A549 (cell line): Measurements from ENCODE around the gene IRAK3. TPM values are rescaled to one million over a fixed set of nuclear protein-coding genes. Genes with fewer than 3 reads are reported as not detected.

Source experiments
- ATAC-seq, 2 experiments: fragments of 200-7000 bp in 1 of 2; fragments of >200 bp in 1 of 2; cut with Nextera tagmentation in 1 of 2; cut with Tn5 transposase in 1 of 2; 3 replicates each; pipeline versions ENCODE4 v1.8.0 to v1.9.1; 2018 to 2020; ENCODE audit warnings: mild to moderate bottlenecking in 1 of 2, moderate library complexity in 1 of 2
- CTCF ChIA-PET: fragments of 300-600 bp; sonication (Branson Sonifier 250); formaldehyde crosslinking; extraction: SDS; loops from one replicate; lab custom pipeline; 2021; ENCODE audit warnings: antibody characterized with exemption, inconsistent platforms; lab: Yijun Ruan, JAX
- POLR2A ChIA-PET: fragments of 350-600 bp; formaldehyde crosslinking; extraction: SDS; loops from one replicate; lab custom pipeline; 2021; ENCODE audit warnings: antibody characterized with exemption, inconsistent platforms; lab: Yijun Ruan, JAX
- DNase-seq, 2 experiments: peaks; one replicate each; pipeline versions ENCODE4 v3.0.0 to v3.0.0-alpha.2; 2011 to 2016; ENCODE audit warnings: low read depth in 1 of 2, low spot score in 1 of 2
- FAIRE-seq: peaks from 2 replicates; lab custom pipeline; 2011; peaks lifted over from hg19 to GRCh38; lab: Jason Lieb, UNC
- H3K27ac ChIP-seq, 2 experiments: fragments of >200 bp; sonication (Bioruptor Twin); formaldehyde crosslinking; 3 replicates each; pipeline ENCODE4 v1.5.1; 2016 to 2017
- H3K4me1 ChIP-seq: fragments of >200 bp; sonication (Bioruptor Twin); formaldehyde crosslinking; 3 replicates; pipeline ENCODE4 v1.6.1; 2016
- H3K4me2 ChIP-seq: fragments of >200 bp; sonication (Bioruptor Twin); formaldehyde crosslinking; 3 replicates; pipeline ENCODE4 v1.6.1; 2016
- H3K4me3 ChIP-seq: fragments of >200 bp; sonication (Bioruptor Twin); formaldehyde crosslinking; 3 replicates; pipeline ENCODE4 v1.5.1; 2016
- H3K9me3 ChIP-seq: fragments of >200 bp; sonication (Bioruptor Twin); formaldehyde crosslinking; 3 replicates; pipeline ENCODE4 v1.6.1; 2016
- CEBPB ChIP-seq, 2 experiments: fragments of >200 bp in 1 of 2; sonication (Bioruptor Twin) in 1 of 2; formaldehyde crosslinking in 1 of 2; IDR thresholded peaks; 2 replicates each; pipeline ENCODE4 v1.6.1; 2012 to 2016
- CHD4 ChIP-seq: fragments of 200-600 bp; sonication (generic); IDR thresholded peaks from 2 replicates; pipeline ENCODE4 v1.6.1; 2016; ENCODE audit warnings: antibody characterized with exemption, mild to moderate bottlenecking, borderline replicate concordance
- EP300 ChIP-seq, 2 experiments: fragments of >200 bp; sonication (Bioruptor Twin); formaldehyde crosslinking; IDR thresholded peaks; 2 replicates in 1 of 2; 3 replicates in 1 of 2; pipeline ENCODE4 v1.6.1; 2016 to 2017
- FOSB ChIP-seq: fragments of 250-450 bp; sonication (Bioruptor Pico); IDR thresholded peaks from 2 replicates; pipeline ENCODE4 v1.5.0; 2020; ENCODE audit warnings: mild to moderate bottlenecking, moderate library complexity
- FOSL2 ChIP-seq, 2 experiments: fragments of 450-650 bp in 1 of 2; fragments of >200 bp in 1 of 2; sonication (Bioruptor Twin) in 1 of 2; formaldehyde crosslinking; IDR thresholded peaks; 2 replicates each; pipeline versions ENCODE4 v1.5.0 to v1.6.1; 2016 to 2020; ENCODE audit warnings: mild to moderate bottlenecking in 1 of 2, moderate library complexity in 1 of 2
- HOXA7 ChIP-seq: fragments of 250-450 bp; sonication (Bioruptor Pico); IDR thresholded peaks from 2 replicates; pipeline ENCODE4 v1.5.0; 2020; ENCODE audit warnings: mild to moderate bottlenecking, moderate library complexity
- JUN ChIP-seq, 2 experiments: fragments of >200 bp; sonication (Bioruptor Twin); formaldehyde crosslinking; IDR thresholded peaks; 2 replicates in 1 of 2; 3 replicates in 1 of 2; pipeline ENCODE4 v1.6.1; 2016 to 2017
- KDM1A ChIP-seq: fragments of 200-600 bp; sonication (generic); IDR thresholded peaks from 2 replicates; pipeline ENCODE4 v1.6.1; 2016; ENCODE audit warnings: low read depth, mild to moderate bottlenecking
- KDM5A ChIP-seq: fragments of 200-600 bp; sonication (generic); IDR thresholded peaks from 2 replicates; pipeline ENCODE4 v1.6.1; 2016; ENCODE audit warnings: antibody characterized with exemption, mild to moderate bottlenecking
- MAFK ChIP-seq: fragments of 450-650 bp; IDR thresholded peaks from 2 replicates; pipeline ENCODE4 v1.6.1; 2014; ENCODE audit not compliant: partially characterized antibody
- NPAS2 ChIP-seq: fragments of 250-450 bp; sonication (Bioruptor Pico); IDR thresholded peaks from 2 replicates; pipeline ENCODE4 v1.8.0; 2022; ENCODE audit warnings: mild to moderate bottlenecking, moderate library complexity, borderline replicate concordance
- POLR2AphosphoS2 ChIP-seq: conservative IDR thresholded peaks from 2 replicates; pipeline ENCODE4 v1.6.1; 2012; ENCODE audit warnings: low read length, improper control_type of control experiment, inconsistent platforms
- RFX5 ChIP-seq: fragments of 450-650 bp; IDR thresholded peaks from 2 replicates; pipeline ENCODE4 v1.7.1; 2014; ENCODE audit warnings: antibody characterized with exemption, mild to moderate bottlenecking, moderate library complexity
- RNF2 ChIP-seq: fragments of 200-600 bp; sonication (generic); IDR thresholded peaks from 2 replicates; pipeline ENCODE4 v1.6.1; 2016; ENCODE audit warnings: low read depth, mild to moderate bottlenecking, antibody characterized with exemption, moderate library complexity, borderline replicate concordance
- SMC3 ChIP-seq: fragments of >200 bp; sonication (Bioruptor Twin); formaldehyde crosslinking; IDR thresholded peaks from 3 replicates; pipeline ENCODE4 v1.6.1; 2018; ENCODE audit warnings: inconsistent platforms
- SREBF2 ChIP-seq: fragments of 450-650 bp; IDR thresholded peaks from 2 replicates; pipeline ENCODE4 v1.6.1; 2014; ENCODE audit warnings: mild to moderate bottlenecking, moderate library complexity
- ZNF302 ChIP-seq: fragments of 250-450 bp; sonication (Bioruptor Pico); IDR thresholded peaks from 2 replicates; pipeline ENCODE4 v1.9.0; 2021; ENCODE audit warnings: inconsistent platforms, mild to moderate bottlenecking, moderate library complexity
- WGBS: methylation state at CpG from one replicate; pipeline ENCODE4 v1.1.6; 2017; ENCODE audit errors: missing lambda C conversion rate; 5-methylcytosine and 5-hydroxymethylcytosine counted together
- polyA plus RNA-seq, 4 experiments: library from polyadenylated mRNA; depleted of rRNA in 3 of 4; stranded (reverse); fragments of >200 nt; fragmentation: RNase III in 1 of 4; extraction: RNeasy Plus Mini Kit Qiagen cat#74134 plus additional on column Dnase treatment in 1 of 4; gene quantifications; 2 replicates in 3 of 4; 3 replicates in 1 of 4; pipeline ENCODE4 v1.2.3, GENCODE V29; 2011 to 2017
- TF ChIP-seq, protein P1 (sequence below): fragments of 200-600 bp; sonication (generic); IDR thresholded peaks from 2 replicates; pipeline ENCODE4 v1.6.1; 2016; ENCODE audit warnings: antibody characterized with exemption, mild to moderate bottlenecking, moderate library complexity
- TF ChIP-seq, protein P2 (sequence below): fragments of 250-450 bp; sonication (Bioruptor Pico); IDR thresholded peaks from 2 replicates; pipeline ENCODE4 v1.5.0; 2020; ENCODE audit warnings: low read depth, mild to moderate bottlenecking, moderate library complexity

IRAK3 gene
- polyA plus RNA-seq, 2 of the 4 experiments (the other 2 are of a cell fraction), result 0.06 to 0.25 TPM

- Histone ChIP-seq H3K4me3 (no peak overlapping the region), H3K4me1 (no peaks in the 10 kb centered on the region), H3K4me2 (no peak overlapping the region), H3K9me3 (0 out of 3 replicates have a peak, but pooled peaks cover 3% of the 10 kb centered on the region), H3K27ac (no peak overlapping the region)
- no peak for FAIRE-seq
- POLR2A ChIA-PET, result no interaction called here
- no peak for TF ChIP-seq RFX5
- TF ChIP-seq, protein P1, sequence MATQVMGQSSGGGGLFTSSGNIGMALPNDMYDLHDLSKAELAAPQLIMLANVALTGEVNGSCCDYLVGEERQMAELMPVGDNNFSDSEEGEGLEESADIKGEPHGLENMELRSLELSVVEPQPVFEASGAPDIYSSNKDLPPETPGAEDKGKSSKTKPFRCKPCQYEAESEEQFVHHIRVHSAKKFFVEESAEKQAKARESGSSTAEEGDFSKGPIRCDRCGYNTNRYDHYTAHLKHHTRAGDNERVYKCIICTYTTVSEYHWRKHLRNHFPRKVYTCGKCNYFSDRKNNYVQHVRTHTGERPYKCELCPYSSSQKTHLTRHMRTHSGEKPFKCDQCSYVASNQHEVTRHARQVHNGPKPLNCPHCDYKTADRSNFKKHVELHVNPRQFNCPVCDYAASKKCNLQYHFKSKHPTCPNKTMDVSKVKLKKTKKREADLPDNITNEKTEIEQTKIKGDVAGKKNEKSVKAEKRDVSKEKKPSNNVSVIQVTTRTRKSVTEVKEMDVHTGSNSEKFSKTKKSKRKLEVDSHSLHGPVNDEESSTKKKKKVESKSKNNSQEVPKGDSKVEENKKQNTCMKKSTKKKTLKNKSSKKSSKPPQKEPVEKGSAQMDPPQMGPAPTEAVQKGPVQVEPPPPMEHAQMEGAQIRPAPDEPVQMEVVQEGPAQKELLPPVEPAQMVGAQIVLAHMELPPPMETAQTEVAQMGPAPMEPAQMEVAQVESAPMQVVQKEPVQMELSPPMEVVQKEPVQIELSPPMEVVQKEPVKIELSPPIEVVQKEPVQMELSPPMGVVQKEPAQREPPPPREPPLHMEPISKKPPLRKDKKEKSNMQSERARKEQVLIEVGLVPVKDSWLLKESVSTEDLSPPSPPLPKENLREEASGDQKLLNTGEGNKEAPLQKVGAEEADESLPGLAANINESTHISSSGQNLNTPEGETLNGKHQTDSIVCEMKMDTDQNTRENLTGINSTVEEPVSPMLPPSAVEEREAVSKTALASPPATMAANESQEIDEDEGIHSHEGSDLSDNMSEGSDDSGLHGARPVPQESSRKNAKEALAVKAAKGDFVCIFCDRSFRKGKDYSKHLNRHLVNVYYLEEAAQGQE, result no peak
- TF ChIP-seq RNF2, result no peak
- no peak for TF ChIP-seq HOXA7 (CRISPR knock-in tag)
- TF ChIP-seq KDM1A, result no peak
- TF ChIP-seq ZNF302 (CRISPR knock-in tag), result no peak
- TF ChIP-seq NPAS2 (CRISPR knock-in tag), result no peak
- CTCF ChIA-PET, result interaction anchor here (0.7 kb wide), 1 partner anchor 1229 kb away, joined by 6 read pairs; no protein-coding TSS in a partner anchor
- WGBS, result 0% methylated on average over 1 of the region's 1 CpG
- no peak for DNase-seq
- no peak for ATAC-seq
Observed at GRCh38 chr12:66280561-66280960, 91.5 kb downstream of the IRAK3 start.

DNA sequence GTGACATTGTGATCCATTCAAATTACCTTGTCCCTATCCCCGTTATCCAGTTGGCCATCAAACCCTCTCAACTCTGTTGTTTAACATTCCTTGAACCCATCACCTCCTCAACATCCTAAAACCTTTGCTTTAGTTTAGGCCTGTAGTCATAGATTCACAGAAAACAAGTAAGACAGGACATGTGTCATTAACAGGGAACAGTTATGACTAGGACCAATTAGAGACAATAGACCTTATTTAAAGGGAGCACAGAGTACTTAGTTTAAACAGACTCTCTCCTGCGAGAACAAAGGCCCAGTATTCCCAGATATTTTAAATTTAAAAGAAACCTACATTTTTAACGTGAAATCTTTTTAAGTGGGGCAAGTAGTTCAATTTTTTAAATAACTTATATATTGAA, 93.2 kb downstream of the IRAK3 start:
- DNase-seq (no peak), ATAC-seq (no peak), FAIRE-seq (no peak)
- H3K4me2 ChIP-seq, result no peak overlapping the region
- no peak overlapping the region for H3K4me3 ChIP-seq
- 5% methylated on average over 3 of the region's 3 CpGs for WGBS
- TF ChIP-seq ZNF302 (CRISPR knock-in tag), result no peak
- no peak for TF ChIP-seq RNF2
- TF ChIP-seq EP300 (IDR thresholded peaks at IDR 0.05), result no peak
- TF ChIP-seq KDM5A, result no peak
- TF ChIP-seq SMC3, result no peak
- CTCF ChIA-PET, result interaction anchor here (1.3 kb wide), 1 partner anchor 10 kb away, joined by 4 read pairs; no protein-coding TSS in a partner anchor
- no peak overlapping the region for H3K27ac ChIP-seq
- POLR2A ChIA-PET, result no interaction called here
- H3K9me3 ChIP-seq, result 0 out of 3 replicates have a peak, but pooled peaks cover 3% of the 10 kb centered on the region
- H3K4me1 ChIP-seq, result no peaks in the 10 kb centered on the region

GRCh38 chr12:66287275-66287674, 98.3 kb downstream of the IRAK3 start:
- FAIRE-seq (no peak), ATAC-seq (no peak)
- 61% methylated on average over 3 of the region's 3 CpGs for WGBS
- CTCF ChIA-PET, result no interaction called here
- POLR2A ChIA-PET, result no interaction called here
- no peak for TF ChIP-seq CHD4
- TF ChIP-seq MAFK, result peak; percentile 74
- TF ChIP-seq, all 56 proteins: peak for 1
- Histone ChIP-seq H3K9me3 (no peaks in the 10 kb centered on the region), H3K4me1 (no peaks in the 10 kb centered on the region), H3K4me3 (no peak overlapping the region), H3K27ac (no peak overlapping the region), H3K4me2 (no peak overlapping the region)
- no peak for DNase-seq

- no peak for TF ChIP-seq FOSB (CRISPR knock-in tag)
- no peaks in the 10 kb centered on the region for H3K4me1 ChIP-seq
- ChIA-PET POLR2A (no interaction called here), CTCF (no interaction called here)
- no peak for DNase-seq
- FAIRE-seq, result no peak
- H3K9me3 ChIP-seq, result no peaks in the 10 kb centered on the region
- H3K27ac ChIP-seq, result no peak overlapping the region
- no peak overlapping the region for H3K4me2 ChIP-seq
- H3K4me3 ChIP-seq, result no peak overlapping the region
- ATAC-seq, result no peak
- 67% methylated on average over 5 of the region's 5 CpGs for WGBS
Observed at GRCh38 chr12:66288121-66288520, 99.1 kb downstream of the IRAK3 start.

- TF ChIP-seq JUN (IDR thresholded peaks at IDR 0.05) (no peak), RFX5 (no peak), CEBPB (IDR thresholded peaks at IDR 0.05) (no peak), POLR2AphosphoS2 (no peak), SREBF2 (no peak), KDM1A (no peak), FOSL2 (IDR thresholded peaks at IDR 0.05) (no peak), FOSL2 (CRISPR knock-in tag; IDR thresholded peaks at IDR 0.05) (no peak), EP300 (IDR thresholded peaks at IDR 0.05) (no peak)
- TF ChIP-seq, protein P2, sequence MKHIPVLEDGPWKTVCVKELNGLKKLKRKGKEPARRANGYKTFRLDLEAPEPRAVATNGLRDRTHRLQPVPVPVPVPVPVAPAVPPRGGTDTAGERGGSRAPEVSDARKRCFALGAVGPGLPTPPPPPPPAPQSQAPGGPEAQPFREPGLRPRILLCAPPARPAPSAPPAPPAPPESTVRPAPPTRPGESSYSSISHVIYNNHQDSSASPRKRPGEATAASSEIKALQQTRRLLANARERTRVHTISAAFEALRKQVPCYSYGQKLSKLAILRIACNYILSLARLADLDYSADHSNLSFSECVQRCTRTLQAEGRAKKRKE (CRISPR knock-in tag), result no peak
- Histone ChIP-seq H3K27ac (no peak overlapping the region), H3K4me3 (no peak overlapping the region), H3K9me3 (no peaks in the 10 kb centered on the region), H3K4me1 (no peaks in the 10 kb centered on the region), H3K4me2 (no peak overlapping the region)
- ChIA-PET POLR2A (no interaction called here), CTCF (no interaction called here)
- FAIRE-seq (no peak), DNase-seq (no peak), ATAC-seq (no peak)
- WGBS, result 54% methylated on average over 2 of the region's 2 CpGs
Observed at GRCh38 chr12:66289485-66289884, 100.5 kb downstream of the IRAK3 start.
